HCT116 (cell line): Measurements from ENCODE around the gene DHRS4.

Source experiments
- EGR1 ChIP-seq: IDR thresholded peaks from 2 replicates; pipeline ENCODE4 v1.6.1; 2012; ENCODE audit warnings: low read depth
- ELF1 ChIP-seq: IDR thresholded peaks from 2 replicates; pipeline ENCODE4 v1.6.1; 2012; ENCODE audit warnings: low read depth, borderline replicate concordance
- EZH2 ChIP-seq: fragments of 200-600 bp; sonication (generic); IDR thresholded peaks from 2 replicates; pipeline ENCODE4 v1.6.1; 2017; ENCODE audit warnings: antibody characterized with exemption, mixed run types
- POLR2A ChIP-seq: IDR thresholded peaks from 2 replicates; pipeline ENCODE4 v1.7.0; 2011; ENCODE audit warnings: borderline replicate concordance; ENCODE audit not compliant: insufficient read depth, insufficient read length; ENCODE audit errors: extremely low read depth
- POLR2AphosphoS5 ChIP-seq: IDR thresholded peaks from 2 replicates; pipeline ENCODE4 v1.6.1; 2011; ENCODE audit warnings: mild to moderate bottlenecking, low read depth, low read length, moderate library complexity
- SIN3A ChIP-seq: IDR thresholded peaks from 2 replicates; pipeline ENCODE4 v1.6.1; 2012; ENCODE audit warnings: low read depth
- TCF7L2 ChIP-seq: IDR thresholded peaks from 2 replicates; pipeline ENCODE4 v1.7.0; 2011; ENCODE audit warnings: borderline replicate concordance, inconsistent platforms; ENCODE audit not compliant: insufficient read depth, insufficient read length; ENCODE audit errors: extremely low read depth
- ZFX ChIP-seq: fragments of 450-650 bp; IDR thresholded peaks from 2 replicates; pipeline ENCODE4 v1.6.1; 2017
- TF ChIP-seq, protein P1 (sequence below), 3 experiments: fragments of 200-600 bp in 1 of 3; sonication (generic) in 1 of 3; IDR thresholded peaks in 2 of 3; conservative IDR thresholded peaks in 1 of 3; 2 replicates each; pipeline ENCODE4 v1.5.1; 2012 to 2017; ENCODE audit warnings: low read depth in 2 of 3, low read length in 2 of 3, antibody characterized with exemption in 1 of 3, borderline replicate concordance in 1 of 3, control low read depth in 1 of 3, mild to moderate bottlenecking in 1 of 3, mixed read lengths in 1 of 3, mixed run types in 1 of 3, moderate library complexity in 1 of 3; ENCODE audit not compliant: insufficient read depth in 1 of 3

DNA sequence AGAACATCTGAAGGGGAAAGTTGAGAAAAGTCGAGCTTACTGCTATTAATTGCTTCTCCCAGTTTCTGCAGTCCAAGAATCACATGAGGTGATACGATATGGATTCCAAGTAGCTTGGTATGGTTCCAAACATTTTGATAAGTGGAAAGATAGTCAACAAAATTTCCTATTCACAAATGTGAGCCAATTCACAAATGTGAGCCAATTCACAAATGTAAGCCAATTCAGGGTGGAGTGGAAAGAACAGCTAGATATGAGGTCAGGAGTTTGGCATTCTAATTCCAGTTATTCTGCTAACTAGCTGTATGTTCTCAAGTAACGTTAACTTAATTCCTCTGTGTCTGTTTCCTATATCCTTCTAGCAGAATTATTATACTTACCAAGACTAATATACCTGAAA is 37.6 kb upstream of the DHRS4 start:
- TF ChIP-seq EZH2 (no peak), POLR2A (no peak), TCF7L2 (no peak), ELF1 (no peak), POLR2AphosphoS5 (no peak), ZFX (no peak), SIN3A (no peak), EGR1 (no peak)
- TF ChIP-seq, protein P1, sequence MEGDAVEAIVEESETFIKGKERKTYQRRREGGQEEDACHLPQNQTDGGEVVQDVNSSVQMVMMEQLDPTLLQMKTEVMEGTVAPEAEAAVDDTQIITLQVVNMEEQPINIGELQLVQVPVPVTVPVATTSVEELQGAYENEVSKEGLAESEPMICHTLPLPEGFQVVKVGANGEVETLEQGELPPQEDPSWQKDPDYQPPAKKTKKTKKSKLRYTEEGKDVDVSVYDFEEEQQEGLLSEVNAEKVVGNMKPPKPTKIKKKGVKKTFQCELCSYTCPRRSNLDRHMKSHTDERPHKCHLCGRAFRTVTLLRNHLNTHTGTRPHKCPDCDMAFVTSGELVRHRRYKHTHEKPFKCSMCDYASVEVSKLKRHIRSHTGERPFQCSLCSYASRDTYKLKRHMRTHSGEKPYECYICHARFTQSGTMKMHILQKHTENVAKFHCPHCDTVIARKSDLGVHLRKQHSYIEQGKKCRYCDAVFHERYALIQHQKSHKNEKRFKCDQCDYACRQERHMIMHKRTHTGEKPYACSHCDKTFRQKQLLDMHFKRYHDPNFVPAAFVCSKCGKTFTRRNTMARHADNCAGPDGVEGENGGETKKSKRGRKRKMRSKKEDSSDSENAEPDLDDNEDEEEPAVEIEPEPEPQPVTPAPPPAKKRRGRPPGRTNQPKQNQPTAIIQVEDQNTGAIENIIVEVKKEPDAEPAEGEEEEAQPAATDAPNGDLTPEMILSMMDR (IDR thresholded peaks at IDR 0.05 in 2 of 3, conservative IDR thresholded peaks at IDR 0.05 in 1 of 3; ENCODE audit: borderline replicate concordance in 1 of 3, insufficient read depth in 1 of 3, low read depth in 2 of 3, low read length in 2 of 3) = no peak
